CD4-positive, alpha-beta T cell treated with Interleukin-17A for 4 hours (primary cell): ENCODE data around the gene ARHGAP23.

ENCODE experiments used
- DNase-seq: peaks from one replicate; pipeline ENCODE4 v3.0.0-alpha.2; 2020; ENCODE audit warnings: mixed read lengths

The ARHGAP23 gene

DNA sequence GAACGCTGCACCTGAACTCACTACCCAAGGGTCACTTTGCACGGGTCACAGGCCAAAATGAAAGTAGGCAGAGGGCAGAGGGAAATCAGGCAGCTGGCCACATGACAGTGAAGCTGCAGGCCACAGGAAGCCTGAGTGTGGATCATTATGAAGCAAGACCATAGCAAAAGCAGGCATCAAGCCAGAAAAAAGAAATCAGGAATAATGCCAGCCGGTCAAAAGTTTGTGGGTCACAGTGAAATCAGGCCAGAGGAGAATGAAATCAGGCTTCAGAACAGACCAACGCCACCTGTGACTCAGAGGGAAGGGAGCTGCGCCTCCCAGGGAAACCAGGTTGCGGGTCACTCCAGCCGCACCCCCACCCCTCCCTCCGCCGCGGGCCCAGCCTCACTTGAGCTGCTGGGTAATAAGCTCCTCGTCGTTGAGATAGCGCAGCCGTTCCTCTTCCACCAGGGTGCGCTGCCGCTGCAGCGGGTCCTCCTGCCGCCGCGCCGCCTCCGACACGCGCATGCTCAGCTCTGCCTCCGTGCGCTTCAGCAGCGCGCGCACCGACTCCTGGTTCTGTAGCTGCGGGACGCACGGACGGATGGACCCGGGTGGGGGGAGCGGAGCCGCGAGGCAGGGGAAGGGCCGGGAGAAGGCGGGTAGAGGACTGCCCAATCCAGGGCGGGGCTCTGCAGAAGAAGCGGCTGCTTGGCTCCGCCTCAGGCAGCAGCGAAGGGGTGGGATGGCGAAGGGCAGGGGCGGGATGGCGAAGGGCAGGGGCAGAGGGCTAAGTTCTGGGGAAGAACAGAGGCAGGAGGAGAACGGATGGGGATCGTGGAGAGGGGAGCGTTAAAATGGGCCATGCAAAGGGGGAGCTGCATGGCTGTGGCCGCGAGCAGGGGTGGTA is 129.8 kb downstream of the ARHGAP23 start:
- peak; percentile 94 for DNase-seq

DNA sequence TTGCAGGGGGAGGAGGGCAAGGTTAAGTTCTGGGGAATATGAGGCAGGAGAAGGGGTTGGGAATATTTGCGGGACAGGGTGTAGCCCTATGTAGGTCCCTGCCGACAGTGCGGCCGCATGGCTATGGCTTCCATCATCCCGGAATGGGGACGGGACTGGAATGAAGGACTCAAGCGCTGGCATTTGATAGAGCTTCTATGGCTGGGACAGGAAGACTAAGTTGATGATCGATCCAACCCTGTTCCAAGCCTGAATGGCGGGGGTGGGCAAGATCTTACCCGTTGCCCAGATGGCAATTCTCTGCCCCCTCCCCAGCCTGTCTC is 130.4 kb downstream of the ARHGAP23 start:
- no peak for DNase-seq

DNA sequence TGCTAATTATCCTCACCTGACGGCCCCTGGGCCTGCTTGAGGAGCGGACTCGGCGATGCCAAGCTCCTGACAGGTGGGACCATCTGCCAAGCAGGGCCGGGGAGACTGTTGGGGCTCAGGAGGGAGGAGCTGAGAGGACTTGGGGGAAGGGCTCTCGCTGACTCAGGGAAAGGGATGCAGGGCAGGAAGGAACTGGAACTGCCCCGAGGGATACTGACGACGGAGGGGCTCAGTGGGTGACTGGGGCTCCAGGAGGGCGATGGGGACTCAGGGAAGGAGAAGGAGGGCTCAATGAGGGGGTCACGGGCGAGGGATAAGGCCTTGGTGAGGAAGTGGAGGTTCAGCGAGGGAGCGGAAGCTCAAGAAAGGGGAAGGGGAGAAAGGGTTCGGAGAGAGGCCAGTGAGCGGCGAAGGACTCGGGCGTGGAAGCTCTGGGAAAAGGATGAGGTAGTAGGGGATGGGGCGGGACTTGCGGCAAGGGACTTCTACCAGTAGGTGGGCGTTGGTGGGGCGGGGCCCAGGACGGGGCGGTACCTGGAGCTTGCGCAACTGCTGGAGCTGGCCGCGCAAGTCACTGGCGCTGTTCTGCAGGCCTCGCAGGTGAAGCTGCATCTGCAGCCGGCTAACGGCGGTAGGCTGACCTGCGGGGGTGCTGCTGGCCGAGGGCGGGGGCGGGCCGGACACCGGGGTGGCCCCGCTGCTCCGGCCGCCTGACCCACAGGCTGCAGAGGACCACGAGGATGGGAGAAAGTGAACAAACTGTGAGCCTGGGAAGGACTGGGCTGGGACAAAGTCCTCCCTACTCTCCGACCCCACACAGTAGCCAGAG is 131.0 kb downstream of the ARHGAP23 start:
- DNase-seq = peak; percentile 95

DNA sequence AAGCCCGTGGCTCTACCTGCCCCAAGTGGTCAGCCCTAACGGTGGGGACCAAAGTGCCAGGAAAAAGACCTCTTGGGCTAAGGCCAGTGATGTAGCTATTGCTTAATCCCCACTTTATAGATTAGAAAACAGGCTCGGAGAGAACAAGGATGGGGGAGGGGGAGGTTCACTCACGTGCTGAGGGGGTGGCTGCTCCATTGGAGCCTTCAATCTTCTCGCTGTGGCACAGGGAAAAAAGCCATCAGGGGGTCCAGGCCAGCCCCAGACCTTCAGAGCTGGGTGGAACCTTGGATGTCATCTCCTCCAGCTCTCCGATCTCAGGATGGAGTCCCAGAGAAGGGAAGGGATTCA is 131.6 kb downstream of the ARHGAP23 start:
- no peak for DNase-seq

DNA sequence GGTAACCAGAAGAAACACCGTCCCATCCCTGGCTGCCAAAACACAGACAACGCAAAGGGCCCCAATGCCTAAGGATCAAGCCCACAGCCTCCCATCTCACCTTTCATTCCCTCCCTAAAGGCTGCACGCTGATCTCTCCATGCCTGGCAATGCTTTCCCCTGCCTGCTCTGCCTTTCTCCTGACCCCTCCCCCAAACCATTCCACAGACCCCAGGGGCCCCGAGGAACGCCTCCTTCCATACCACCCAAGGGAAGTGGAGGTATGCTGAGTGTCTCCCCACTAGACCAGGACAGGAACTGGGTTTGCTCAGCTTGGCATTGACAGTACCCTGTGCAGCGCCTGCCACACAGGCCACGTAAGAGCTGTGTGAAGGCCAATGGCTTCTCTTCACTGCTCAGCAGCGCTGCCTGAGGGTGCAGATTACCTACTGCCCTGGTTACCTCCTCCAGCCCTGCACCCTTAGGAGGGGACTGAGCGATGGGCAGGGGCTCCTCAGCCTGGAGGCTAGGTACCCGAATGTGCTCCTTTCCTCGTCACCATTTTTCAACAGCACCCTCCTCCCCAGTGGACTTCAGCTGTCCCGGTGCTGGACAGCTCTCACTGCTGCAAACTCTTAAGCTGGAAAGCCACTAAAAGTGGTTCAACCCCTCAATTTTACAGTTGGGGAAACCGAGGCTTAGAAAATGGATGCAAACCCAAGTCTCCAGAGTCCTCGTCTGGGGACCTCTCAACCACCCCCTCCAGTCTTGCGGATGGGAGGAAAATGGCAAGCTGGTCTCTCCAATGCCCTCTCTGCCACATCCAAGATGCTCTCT is 132.4 kb downstream of the ARHGAP23 start:
- no peak for DNase-seq

DNA sequence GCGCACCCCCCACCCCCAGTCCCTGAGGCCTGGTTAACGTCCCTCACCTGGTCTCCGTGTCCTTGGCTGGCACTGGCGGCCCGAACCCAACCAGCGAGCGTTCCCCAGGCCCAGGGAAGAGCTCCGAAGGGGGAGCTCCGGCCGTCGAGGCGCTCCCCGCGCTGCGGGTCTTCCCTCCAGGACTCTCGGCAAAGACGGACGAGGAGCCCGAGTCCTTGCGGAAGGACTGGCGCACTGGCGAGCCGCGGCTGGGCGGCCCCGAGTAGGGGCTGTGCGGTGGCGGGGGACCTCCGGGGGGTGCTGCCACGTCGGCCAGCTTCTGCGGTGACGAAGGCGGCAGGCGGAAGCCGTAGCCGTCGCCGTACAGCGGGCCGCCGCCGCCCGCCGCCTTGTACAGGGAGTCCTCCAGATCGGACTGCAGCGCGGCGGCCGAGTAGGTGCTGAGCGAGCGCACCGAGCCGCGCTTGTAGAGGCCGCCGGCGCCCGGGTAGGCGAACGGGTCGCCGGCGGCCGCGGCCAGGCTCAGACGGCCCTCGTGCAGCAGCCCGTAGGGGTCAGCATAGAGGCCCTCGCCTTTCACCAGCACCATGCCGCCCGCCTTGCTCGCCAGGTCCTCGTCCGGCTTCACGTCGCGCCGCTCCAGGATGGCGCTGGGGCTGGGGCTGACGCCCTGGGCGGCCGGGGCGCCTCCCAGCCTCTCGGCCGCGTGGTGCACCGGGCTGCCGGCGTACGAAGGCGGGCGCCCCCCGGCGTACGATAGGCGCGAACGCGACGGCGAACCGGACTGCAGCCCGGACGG is 133.4 kb downstream of the ARHGAP23 start:
- no peak for DNase-seq
